HL-60/S4 treated with phorbol 12-myristate 13-acetate at 8.2 ng/mL for 4 days and 3 days (cell line): ENCODE data around the gene ZNF18.

Experiments used
- in situ Hi-C: fragments of 300-500 bp; cut with MboI; formaldehyde crosslinking; loops from 2 replicates; pipeline ENCODE4 v1.15.0; 2022; ENCODE audit warnings: low sequenced_read_pairs

Gene ZNF18, protein sequence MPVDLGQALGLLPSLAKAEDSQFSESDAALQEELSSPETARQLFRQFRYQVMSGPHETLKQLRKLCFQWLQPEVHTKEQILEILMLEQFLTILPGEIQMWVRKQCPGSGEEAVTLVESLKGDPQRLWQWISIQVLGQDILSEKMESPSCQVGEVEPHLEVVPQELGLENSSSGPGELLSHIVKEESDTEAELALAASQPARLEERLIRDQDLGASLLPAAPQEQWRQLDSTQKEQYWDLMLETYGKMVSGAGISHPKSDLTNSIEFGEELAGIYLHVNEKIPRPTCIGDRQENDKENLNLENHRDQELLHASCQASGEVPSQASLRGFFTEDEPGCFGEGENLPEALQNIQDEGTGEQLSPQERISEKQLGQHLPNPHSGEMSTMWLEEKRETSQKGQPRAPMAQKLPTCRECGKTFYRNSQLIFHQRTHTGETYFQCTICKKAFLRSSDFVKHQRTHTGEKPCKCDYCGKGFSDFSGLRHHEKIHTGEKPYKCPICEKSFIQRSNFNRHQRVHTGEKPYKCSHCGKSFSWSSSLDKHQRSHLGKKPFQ

DNA sequence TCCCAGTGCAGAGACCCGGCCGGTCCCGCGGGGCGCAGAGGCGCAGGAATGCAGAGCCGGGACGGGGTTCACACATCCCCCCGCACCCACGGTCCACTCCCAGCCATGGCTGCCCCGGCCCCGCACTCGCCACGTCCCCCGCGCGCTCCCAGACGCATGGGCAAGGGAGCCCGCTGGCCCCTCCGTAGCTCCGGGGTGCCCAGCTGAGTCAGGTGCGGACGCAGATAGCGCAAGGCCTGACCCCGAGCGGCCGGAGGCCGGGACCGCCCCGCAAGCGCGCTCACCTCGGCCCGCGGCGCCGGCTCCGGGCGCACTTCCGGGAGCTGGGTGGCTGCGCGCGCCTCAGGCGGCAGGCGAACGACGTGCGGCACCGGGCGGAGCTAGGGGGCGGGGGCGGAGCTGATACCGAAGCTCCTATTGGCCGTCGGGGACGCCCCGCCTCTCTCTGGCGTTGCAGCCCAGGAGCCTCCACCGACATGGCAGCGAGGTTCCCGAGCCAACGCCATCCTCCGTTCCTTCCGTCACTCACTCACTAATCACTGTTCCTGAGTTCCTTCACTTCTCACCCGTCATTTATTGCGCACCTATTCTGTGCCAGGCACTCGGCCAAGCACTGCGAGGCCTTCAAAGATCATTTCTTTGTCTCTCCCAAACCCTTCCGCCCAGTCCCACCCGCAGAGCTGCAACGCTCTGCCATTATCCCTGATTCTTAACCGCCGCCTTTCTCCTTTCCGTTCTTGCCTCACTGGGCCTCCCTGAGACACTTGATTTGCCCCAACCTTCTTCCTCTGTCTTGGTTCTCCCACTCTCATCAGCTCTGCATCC, at the start of gene ZNF18:
Gene ZNF18, minus strand, starts transcription at position 329 of the 825 bp plus-strand sequence. CDS start 4,646 bp downstream, outside the sequence.
- in situ Hi-C loops, result no loop called here

DNA sequence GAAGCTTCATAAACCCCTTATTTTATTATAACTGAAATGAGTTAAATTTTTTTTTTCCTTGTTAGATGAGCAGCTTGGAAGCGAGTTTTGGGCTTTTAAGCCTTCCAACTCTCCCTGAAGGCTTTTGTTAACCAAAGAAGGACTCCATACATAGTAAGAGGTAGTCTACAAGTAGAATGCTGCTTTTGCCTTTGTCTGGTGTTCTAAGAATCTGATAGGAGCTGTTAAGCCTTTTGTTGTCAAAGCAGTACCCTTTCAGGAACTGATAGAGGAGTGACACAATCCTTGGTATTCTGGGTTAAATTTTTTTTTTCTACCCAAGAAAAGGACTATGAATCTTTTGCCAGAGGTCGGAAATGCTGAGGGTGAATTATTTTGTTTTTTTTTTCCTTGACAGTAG, 49.5 kb upstream of the ZNF18 start:
- in situ Hi-C loops, result no loop called here

- in situ Hi-C loops, result no loop called here
Observed at GRCh38 chr17:12043702-12044101, 46.4 kb upstream of the ZNF18 start.

- in situ Hi-C loops, result no loop called here
Observed at GRCh38 chr17:12041312-12041711, 44.0 kb upstream of the ZNF18 start.

- in situ Hi-C loops, result no loop called here
Observed at GRCh38 chr17:12040478-12040877, 43.2 kb upstream of the ZNF18 start.

DNA sequence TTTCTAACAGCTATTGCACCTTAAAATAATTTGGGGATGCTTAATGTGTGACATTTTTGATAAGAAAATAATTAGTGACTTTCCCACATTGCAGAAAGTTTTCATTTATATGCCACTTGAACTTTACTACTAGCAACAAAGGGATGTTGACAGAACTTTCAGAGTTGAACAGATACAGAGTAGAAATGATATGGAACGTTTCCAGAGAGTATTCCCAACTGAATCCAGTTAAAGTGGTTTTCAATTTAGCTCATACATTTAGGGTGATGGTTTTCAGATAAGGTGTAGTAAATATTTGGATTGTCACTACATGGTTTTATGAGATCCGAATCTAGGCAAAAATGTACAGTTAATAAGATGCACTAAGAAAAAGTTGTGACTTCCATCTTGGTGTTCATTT, 40.7 kb upstream of the ZNF18 start:
- in situ Hi-C loops, result no loop called here

DNA sequence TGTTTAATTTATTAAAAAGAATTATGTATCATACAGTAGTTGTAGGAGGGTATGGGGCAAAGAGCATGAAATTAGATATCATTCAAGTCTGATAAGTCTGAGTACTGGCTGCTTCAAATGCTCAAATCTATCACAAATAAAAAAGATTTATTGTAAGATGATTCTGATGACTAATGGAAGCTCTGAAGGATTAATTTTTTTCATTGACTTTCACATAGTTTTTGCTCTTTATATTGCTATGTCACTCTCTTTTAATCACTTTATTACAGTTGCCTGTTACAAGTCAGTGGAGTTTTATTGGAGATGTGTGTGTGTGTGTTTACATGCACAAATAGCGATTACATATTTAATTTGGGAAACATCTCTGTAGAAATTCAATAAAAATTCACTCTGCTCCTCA, 38.4 kb upstream of the ZNF18 start:
- in situ Hi-C loops, result no loop called here

- in situ Hi-C loops, result no loop called here
Observed at GRCh38 chr17:12034538-12034937, 37.3 kb upstream of the ZNF18 start.

- in situ Hi-C loops, result no loop called here
Observed at GRCh38 chr17:12028611-12029010, 31.3 kb upstream of the ZNF18 start.

GRCh38 chr17:12027658-12028057, 30.4 kb upstream of the ZNF18 start:
- in situ Hi-C loops, result no loop called here

DNA sequence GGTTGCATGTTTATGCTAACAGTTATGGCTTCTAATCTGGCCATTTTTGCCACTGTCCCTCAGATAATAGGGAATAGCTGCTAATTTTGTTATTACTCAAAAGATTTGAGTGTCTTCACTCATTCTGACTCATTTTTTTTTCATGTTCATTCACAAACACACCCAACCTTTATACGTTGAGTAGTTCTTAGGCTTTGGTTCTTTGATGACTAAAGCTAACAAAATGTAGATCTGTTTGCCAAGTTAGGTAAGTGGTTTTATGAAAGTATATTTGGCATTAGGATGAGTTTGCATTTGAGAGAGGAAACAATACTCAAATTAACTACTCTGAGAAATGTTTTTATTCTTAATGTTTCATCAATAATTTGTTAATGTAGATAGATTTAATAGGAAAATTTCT, 27.1 kb upstream of the ZNF18 start:
- in situ Hi-C loops, result no loop called here

DNA sequence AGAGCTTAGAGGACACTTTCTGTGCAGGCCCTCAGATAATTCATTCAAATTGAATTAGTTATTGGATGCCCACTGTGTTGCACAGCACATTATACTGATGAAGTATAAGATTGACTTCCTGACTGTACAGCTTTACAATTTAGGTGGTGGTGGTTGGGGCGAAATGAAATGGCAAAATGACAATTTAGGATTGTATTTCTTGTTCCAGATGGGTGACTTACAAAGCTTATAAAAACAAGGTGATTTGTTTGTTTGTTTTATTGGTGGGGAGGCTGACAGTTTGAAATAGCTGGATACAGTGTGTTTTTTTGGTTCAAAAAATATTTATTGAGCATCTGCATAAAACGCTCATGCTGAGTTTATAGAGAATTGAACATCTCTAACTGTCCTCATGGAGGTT, 25.0 kb upstream of the ZNF18 start:
- in situ Hi-C loops, result no loop called here

DNA sequence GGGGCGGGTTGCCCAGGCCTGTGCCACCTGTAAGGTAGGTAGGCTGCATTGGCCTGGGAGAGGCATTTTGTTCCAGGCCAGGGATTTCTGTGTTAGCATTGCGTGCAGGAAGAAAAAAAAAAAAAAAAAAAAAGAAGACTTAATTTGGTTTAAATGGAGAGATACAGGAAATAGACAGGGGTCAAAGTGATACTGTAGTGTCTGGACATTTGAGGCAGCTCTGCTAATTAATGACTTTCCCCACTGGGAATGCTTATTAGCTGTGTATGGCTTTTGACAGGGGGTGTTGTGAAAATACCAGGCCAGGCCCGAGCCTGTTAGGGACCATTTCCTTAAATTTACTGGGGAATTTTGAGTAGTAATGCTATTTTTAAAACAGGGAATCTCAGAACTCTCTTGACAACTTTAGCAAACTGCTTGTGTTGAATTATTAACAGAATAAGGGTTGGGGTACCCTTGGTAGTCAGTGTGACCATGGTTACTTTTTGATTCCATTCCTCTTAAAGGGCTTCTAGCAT, 24.4 kb upstream of the ZNF18 start:
- in situ Hi-C loops, result no loop called here

GRCh38 chr17:12020642-12021622, 23.7 kb upstream of the ZNF18 start, which contains the start of gene MAP2K4:
MAP2K4 (plus strand) TSS chr17:12020877; CDS start chr17:12020887, 10 bp downstream.
- in situ Hi-C loops, result no loop called here

DNA sequence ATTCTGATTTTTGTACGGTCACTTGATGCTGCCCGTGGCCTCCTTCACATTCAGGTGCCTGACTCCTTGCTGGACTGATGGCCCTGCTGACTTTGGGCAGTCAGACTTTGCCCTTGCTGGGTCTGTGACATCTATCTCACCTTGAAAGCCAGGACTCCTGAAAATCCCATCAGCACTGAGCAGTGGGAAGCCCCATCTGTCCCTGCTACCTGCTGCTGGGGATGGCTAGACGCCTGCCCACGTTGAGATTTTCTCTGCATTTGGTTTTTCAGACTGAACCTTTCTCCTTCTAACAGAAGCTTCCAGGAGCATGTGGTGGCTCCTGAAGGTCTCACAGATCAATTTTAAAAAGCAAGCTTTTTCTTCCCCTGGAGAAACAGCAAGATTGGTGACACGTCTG, 10.2 kb upstream of the ZNF18 start:
- in situ Hi-C loops, result no loop called here

GRCh38 chr17:11999696-12000095, 2.4 kb upstream of the ZNF18 start:
- in situ Hi-C loops, result no loop called here

- in situ Hi-C loops, result no loop called here
Observed at GRCh38 chr17:11997972-11998233, 628 bp upstream of the ZNF18 start.

DNA sequence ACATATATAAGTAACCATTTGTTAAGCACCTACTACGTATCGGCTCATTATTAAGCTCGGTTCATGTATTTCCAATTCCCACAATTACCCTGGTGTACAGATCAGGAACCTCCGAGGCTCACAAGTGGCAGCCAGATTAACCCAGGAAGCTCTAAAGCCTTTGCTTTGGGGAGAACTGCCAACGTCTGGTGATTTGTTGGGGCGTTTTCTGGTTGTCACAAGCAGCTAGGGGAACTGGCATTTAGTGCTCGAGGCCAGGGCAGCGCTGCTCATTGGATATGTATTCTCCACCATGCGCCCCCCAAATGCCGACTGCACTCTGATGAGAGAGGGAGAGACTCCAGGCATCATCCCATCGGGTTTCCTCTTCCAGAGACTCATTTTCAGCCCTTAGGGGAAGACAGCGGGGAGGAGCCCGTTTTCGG, 541 bp downstream of the ZNF18 start:
- in situ Hi-C loops, result no loop called here

DNA sequence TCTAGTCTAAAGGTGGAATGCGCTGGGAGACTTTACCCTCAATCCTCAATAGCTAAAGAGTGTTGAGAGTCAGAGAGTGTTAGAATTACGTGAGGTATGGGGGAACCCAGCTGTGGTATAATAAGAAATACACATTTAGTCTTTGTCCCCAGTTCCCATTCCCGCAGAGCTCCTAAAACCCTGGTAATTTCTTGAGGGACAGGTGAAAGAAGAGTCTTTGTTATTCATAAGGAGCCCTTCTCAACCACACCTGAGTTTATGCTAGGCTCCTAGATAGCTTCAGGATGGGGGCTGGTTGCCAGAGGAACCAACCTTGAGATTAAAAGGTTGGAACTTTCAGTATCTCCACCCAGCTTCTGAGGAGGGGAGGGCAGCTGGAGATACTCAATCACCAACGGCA, 5.8 kb downstream of the ZNF18 start:
- in situ Hi-C loops, result no loop called here

- in situ Hi-C loops, result no loop called here
Observed at GRCh38 chr17:11990363-11990983, 6.8 kb downstream of the ZNF18 start.
